ENCODE measurements around the gene BOK. TPM values are rescaled to one million over a fixed set of nuclear protein-coding genes. Genes with fewer than 3 reads are reported as not detected.

BOK gene
- polyA plus RNA-seq, 1 donor from 2014 or later, result 2.3 TPM

DNA sequence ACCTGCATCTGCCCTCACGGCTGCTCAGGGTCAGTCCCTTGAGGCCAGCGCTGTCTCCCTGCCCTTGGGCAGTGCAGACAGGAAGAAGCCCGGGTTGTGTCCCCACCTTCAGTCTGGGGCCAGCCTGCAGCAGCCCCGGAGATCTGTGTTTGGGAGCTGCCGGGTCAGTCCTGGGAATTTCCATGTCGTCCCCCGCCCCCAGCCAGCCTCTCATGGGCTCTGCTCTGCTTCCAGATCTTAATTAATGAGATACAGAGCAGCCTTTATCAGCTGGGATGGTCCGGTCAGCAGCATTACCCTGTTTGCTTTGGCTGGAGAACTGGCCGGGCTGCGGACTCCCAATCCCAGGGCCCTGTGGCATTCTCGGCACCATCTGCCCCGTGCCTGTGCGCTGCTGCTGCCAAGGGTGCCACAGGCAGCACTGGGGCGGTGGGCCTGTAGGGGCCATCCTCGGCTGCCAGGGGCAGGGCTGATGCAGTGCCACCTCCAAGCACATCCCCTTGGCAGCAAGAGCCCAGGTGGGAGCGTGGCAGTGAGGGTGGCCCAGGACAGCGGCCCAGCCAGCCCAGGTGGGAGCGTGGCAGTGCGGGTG is 2.4 kb downstream of the BOK start:
- H3K36me3 ChIP-seq (ENCODE audit: insufficient read depth, low read length), result no peaks in the 10 kb centered on the region
- H3K27me3 ChIP-seq (ENCODE audit: insufficient read depth, low read depth, low read length), result peaks cover 36% of the 10 kb centered on the region
- TF ChIP-seq TAF1 (IDR thresholded peaks at IDR 0.05; ENCODE audit: low read depth) (no peak), EZH2 (IDR thresholded peaks at IDR 0.05; ENCODE audit: borderline replicate concordance, insufficient read depth, low read length, poor library complexity, severe bottlenecking) (no peak), MXI1 (conservative IDR thresholded peaks at IDR 0.05; ENCODE audit: poor library complexity, severe bottlenecking) (no peak), RAD21 (conservative IDR thresholded peaks at IDR 0.05) (no peak), SMC3 (conservative IDR thresholded peaks at IDR 0.05; ENCODE audit: poor library complexity) (no peak), EP300 (conservative IDR thresholded peaks at IDR 0.05; ENCODE audit: poor library complexity, severe bottlenecking) (no peak), POLR2AphosphoS5 (IDR thresholded peaks at IDR 0.05) (no peak)
- TF ChIP-seq, protein P1, sequence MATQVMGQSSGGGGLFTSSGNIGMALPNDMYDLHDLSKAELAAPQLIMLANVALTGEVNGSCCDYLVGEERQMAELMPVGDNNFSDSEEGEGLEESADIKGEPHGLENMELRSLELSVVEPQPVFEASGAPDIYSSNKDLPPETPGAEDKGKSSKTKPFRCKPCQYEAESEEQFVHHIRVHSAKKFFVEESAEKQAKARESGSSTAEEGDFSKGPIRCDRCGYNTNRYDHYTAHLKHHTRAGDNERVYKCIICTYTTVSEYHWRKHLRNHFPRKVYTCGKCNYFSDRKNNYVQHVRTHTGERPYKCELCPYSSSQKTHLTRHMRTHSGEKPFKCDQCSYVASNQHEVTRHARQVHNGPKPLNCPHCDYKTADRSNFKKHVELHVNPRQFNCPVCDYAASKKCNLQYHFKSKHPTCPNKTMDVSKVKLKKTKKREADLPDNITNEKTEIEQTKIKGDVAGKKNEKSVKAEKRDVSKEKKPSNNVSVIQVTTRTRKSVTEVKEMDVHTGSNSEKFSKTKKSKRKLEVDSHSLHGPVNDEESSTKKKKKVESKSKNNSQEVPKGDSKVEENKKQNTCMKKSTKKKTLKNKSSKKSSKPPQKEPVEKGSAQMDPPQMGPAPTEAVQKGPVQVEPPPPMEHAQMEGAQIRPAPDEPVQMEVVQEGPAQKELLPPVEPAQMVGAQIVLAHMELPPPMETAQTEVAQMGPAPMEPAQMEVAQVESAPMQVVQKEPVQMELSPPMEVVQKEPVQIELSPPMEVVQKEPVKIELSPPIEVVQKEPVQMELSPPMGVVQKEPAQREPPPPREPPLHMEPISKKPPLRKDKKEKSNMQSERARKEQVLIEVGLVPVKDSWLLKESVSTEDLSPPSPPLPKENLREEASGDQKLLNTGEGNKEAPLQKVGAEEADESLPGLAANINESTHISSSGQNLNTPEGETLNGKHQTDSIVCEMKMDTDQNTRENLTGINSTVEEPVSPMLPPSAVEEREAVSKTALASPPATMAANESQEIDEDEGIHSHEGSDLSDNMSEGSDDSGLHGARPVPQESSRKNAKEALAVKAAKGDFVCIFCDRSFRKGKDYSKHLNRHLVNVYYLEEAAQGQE (IDR thresholded peaks at IDR 0.05; ENCODE audit: borderline replicate concordance), result no peak
- TF ChIP-seq, protein P2, sequence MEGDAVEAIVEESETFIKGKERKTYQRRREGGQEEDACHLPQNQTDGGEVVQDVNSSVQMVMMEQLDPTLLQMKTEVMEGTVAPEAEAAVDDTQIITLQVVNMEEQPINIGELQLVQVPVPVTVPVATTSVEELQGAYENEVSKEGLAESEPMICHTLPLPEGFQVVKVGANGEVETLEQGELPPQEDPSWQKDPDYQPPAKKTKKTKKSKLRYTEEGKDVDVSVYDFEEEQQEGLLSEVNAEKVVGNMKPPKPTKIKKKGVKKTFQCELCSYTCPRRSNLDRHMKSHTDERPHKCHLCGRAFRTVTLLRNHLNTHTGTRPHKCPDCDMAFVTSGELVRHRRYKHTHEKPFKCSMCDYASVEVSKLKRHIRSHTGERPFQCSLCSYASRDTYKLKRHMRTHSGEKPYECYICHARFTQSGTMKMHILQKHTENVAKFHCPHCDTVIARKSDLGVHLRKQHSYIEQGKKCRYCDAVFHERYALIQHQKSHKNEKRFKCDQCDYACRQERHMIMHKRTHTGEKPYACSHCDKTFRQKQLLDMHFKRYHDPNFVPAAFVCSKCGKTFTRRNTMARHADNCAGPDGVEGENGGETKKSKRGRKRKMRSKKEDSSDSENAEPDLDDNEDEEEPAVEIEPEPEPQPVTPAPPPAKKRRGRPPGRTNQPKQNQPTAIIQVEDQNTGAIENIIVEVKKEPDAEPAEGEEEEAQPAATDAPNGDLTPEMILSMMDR (IDR thresholded peaks at IDR 0.05; ENCODE audit: poor library complexity, severe bottlenecking), result no peak
- no peaks in the 10 kb centered on the region for H3K9me2 ChIP-seq (ENCODE audit: insufficient read depth, low read length)
- no peak overlapping the region for H3K9ac ChIP-seq (ENCODE audit: low read length)
- H3K4me2 ChIP-seq (ENCODE audit: low read length), result no peak overlapping the region
- no peaks in the 10 kb centered on the region for H4K20me1 ChIP-seq (ENCODE audit: insufficient read depth)
- peaks cover 12% of the 10 kb centered on the region for H3K9me3 ChIP-seq (ENCODE audit: low read length)
- H3K79me2 ChIP-seq (replicated peaks; ENCODE audit: insufficient read depth, low read length), result no peaks in the 10 kb centered on the region
- no peak overlapping the region for H3K4me3 ChIP-seq (ENCODE audit: low read length)
- no peak overlapping the region for H3K27ac ChIP-seq (ENCODE audit: low read length)
- no peak overlapping the region for H2AFZ ChIP-seq (ENCODE audit: low read depth, low read length)
- H3F3A ChIP-seq (ENCODE audit: insufficient read depth, low read length, poor library complexity, severe bottlenecking), result no peaks in the 10 kb centered on the region

DNA sequence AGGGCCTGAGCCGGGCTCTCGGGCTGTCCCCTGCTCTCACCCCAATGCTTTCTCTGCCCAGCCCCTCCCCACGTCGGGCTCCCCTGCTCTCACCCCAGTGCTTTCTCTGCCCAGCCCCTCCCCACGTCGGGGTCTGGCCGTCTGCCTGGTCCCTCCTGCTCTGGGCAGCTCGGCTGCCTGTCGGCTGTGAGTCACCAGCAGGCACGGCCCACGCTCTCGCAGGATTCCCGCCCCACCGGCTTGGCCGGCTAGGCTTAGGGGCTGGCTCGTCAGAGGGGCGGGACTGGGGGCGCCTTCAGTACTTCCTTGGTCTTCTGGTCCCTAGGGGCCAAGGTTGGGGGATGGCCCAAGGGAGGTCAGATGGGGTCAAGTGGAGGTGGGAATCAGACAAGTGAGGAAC is 3.3 kb downstream of the BOK start:
- no peaks in the 10 kb centered on the region for H3K9me2 ChIP-seq (ENCODE audit: insufficient read depth, low read length)
- H3K36me3 ChIP-seq (ENCODE audit: insufficient read depth, low read length), result no peaks in the 10 kb centered on the region
- H3F3A ChIP-seq (ENCODE audit: insufficient read depth, low read length, poor library complexity, severe bottlenecking), result no peaks in the 10 kb centered on the region
- no peak overlapping the region for H3K4me3 ChIP-seq (ENCODE audit: low read length)
- no peak overlapping the region for H3K27ac ChIP-seq (ENCODE audit: low read length)
- no peak overlapping the region for H3K4me2 ChIP-seq (ENCODE audit: low read length)
- no peak overlapping the region for H3K9ac ChIP-seq (ENCODE audit: low read length)
- H3K9me3 ChIP-seq (ENCODE audit: low read length), result peaks cover 7% of the 10 kb centered on the region
- H3K27me3 ChIP-seq (ENCODE audit: insufficient read depth, low read depth, low read length), result peaks cover 35% of the 10 kb centered on the region
- H4K20me1 ChIP-seq (ENCODE audit: insufficient read depth), result no peaks in the 10 kb centered on the region
- no peak for TF ChIP-seq POLR2AphosphoS5 (IDR thresholded peaks at IDR 0.05)
- TF ChIP-seq MXI1 (conservative IDR thresholded peaks at IDR 0.05; ENCODE audit: poor library complexity, severe bottlenecking), result no peak
- TF ChIP-seq SMC3 (conservative IDR thresholded peaks at IDR 0.05; ENCODE audit: poor library complexity), result no peak
- TF ChIP-seq, protein P1 (IDR thresholded peaks at IDR 0.05; ENCODE audit: borderline replicate concordance), result no peak
- TF ChIP-seq, protein P2 (IDR thresholded peaks at IDR 0.05; ENCODE audit: poor library complexity, severe bottlenecking), result no peak
- TF ChIP-seq EZH2 (IDR thresholded peaks at IDR 0.05; ENCODE audit: borderline replicate concordance, insufficient read depth, low read length, poor library complexity, severe bottlenecking), result no peak
- no peak for TF ChIP-seq EP300 (conservative IDR thresholded peaks at IDR 0.05; ENCODE audit: poor library complexity, severe bottlenecking)
- TF ChIP-seq RAD21 (conservative IDR thresholded peaks at IDR 0.05), result no peak
- TF ChIP-seq TAF1 (IDR thresholded peaks at IDR 0.05; ENCODE audit: low read depth), result no peak
- H2AFZ ChIP-seq (ENCODE audit: low read depth, low read length), result no peak overlapping the region
- no peaks in the 10 kb centered on the region for H3K79me2 ChIP-seq (replicated peaks; ENCODE audit: insufficient read depth, low read length)

All from neural cell (in vitro differentiated cells).